SK-N-DZ (cell line): ENCODE data around the gene DIRAS1.
"Not testable (repeated sequence)": the region's sequence is repeated elsewhere in the genome, so short reads cannot be mapped to it uniquely, and the experiment has no call there.

Experiments used
- DNase-seq: peaks from one replicate; pipeline ENCODE4 v3.0.0-alpha.2; 2015; ENCODE audit warnings: low spot score

DIRAS1 gene

GRCh38 chr19:2727640-2727944, 6.4 kb upstream of the DIRAS1 start:
- no peak for DNase-seq

- DNase-seq, result no peak
Measured at GRCh38 chr19:2726904-2727639, 5.9 kb upstream of the DIRAS1 start.

GRCh38 chr19:2726160-2726855, 5.1 kb upstream of the DIRAS1 start:
- no peak for DNase-seq

GRCh38 chr19:2724148-2724557, 3.0 kb upstream of the DIRAS1 start:
- DNase-seq, result no peak

- no peak for DNase-seq
Measured at GRCh38 chr19:2723747-2724146, 2.6 kb upstream of the DIRAS1 start.

- no peak for DNase-seq
Measured at GRCh38 chr19:2723345-2723715, 2.2 kb upstream of the DIRAS1 start.

GRCh38 chr19:2722541-2723344, 1.6 kb upstream of the DIRAS1 start:
- DNase-seq, result no peak

GRCh38 chr19:2721570-2722540, 683 bp upstream of the DIRAS1 start:
- DNase-seq, result no peak

GRCh38 chr19:2719920-2720776, 1.0 kb downstream of the DIRAS1 start:
- no peak for DNase-seq

- no peak for DNase-seq
Measured at GRCh38 chr19:2719232-2719735, 1.9 kb downstream of the DIRAS1 start.

GRCh38 chr19:2717638-2718541, 3.3 kb downstream of the DIRAS1 start:
- no peak for DNase-seq

GRCh38 chr19:2716722-2717637, 4.2 kb downstream of the DIRAS1 start:
- DNase-seq, result no peak

- DNase-seq, result no peak
Measured at GRCh38 chr19:2716275-2716650, 4.9 kb downstream of the DIRAS1 start.

GRCh38 chr19:2715470-2716274, 5.5 kb downstream of the DIRAS1 start:
- no peak for DNase-seq

- no peak for DNase-seq
Measured at GRCh38 chr19:2714531-2715269, 6.5 kb downstream of the DIRAS1 start.

- DNase-seq, result not testable (repeated sequence)
Measured at GRCh38 chr19:2714102-2714501, 7.1 kb downstream of the DIRAS1 start.

- not testable (repeated sequence) for DNase-seq
Measured at GRCh38 chr19:2713170-2713569, 8.0 kb downstream of the DIRAS1 start.
